CD14-positive monocyte (primary cell): Measurements from ENCODE around the gene CHRNA4. TPM values are rescaled to one million over a fixed set of nuclear protein-coding genes. Genes with fewer than 3 reads are reported as not detected.

ENCODE experiments used
- DNase-seq, 3 donors: peaks; one replicate each; pipeline ENCODE4 v3.0.0-alpha.2; 2011 to 2022
- H2AFZ ChIP-seq: 2 replicates; pipeline ENCODE4 v1.6.0; 2012; ENCODE audit warnings: mild to moderate bottlenecking, low read depth, low read length, inconsistent platforms; ENCODE audit not compliant: insufficient read depth, poor library complexity, severe bottlenecking
- H3K27ac ChIP-seq, 2 donors: 1 replicate in 1 of 2; 2 replicates in 1 of 2; pipeline ENCODE4 v1.5.1; 2012 to 2013; ENCODE audit warnings: low read length in 2 of 2, control low read depth in 1 of 2, inconsistent platforms in 1 of 2, low read depth in 1 of 2, mild to moderate bottlenecking in 1 of 2
- H3K27me3 ChIP-seq, 2 donors: one replicate each; pipeline versions ENCODE4 v1.6.0 to v1.6.1; 2011 to 2013; ENCODE audit warnings: low read length in 2 of 2; ENCODE audit not compliant: control insufficient read depth in 2 of 2, insufficient read depth in 2 of 2
- H3K36me3 ChIP-seq, 2 donors: replicated peaks in 1 of 2; 1 replicate in 1 of 2; 2 replicates in 1 of 2; pipeline versions ENCODE4 v1.5.1 to v1.6.1; 2012 to 2013; ENCODE audit warnings: low read length in 2 of 2, control low read depth in 1 of 2, inconsistent platforms in 1 of 2, mild to moderate bottlenecking in 1 of 2; ENCODE audit not compliant: insufficient read depth in 2 of 2, control insufficient read depth in 1 of 2
- H3K4me1 ChIP-seq, 2 donors: 1 replicate in 1 of 2; 2 replicates in 1 of 2; pipeline versions ENCODE4 v1.5.1 to v1.6.1; 2012 to 2013; ENCODE audit warnings: low read length in 2 of 2, control low read depth in 1 of 2, inconsistent platforms in 1 of 2, mild to moderate bottlenecking in 1 of 2, moderate library complexity in 1 of 2; ENCODE audit not compliant: insufficient read depth in 2 of 2, control insufficient read depth in 1 of 2
- H3K4me2 ChIP-seq: replicated peaks from 2 replicates; pipeline ENCODE3; 2012; ENCODE audit warnings: low read length, moderate library complexity, mild to moderate bottlenecking; ENCODE audit not compliant: poor library complexity, severe bottlenecking; ENCODE audit errors: extremely low read depth
- H3K4me3 ChIP-seq, 3 experiments: fragments of 200-600 bp in 1 of 3; sonication (generic) in 1 of 3; replicated peaks in 1 of 3; 1 replicate in 2 of 3; 2 replicates in 1 of 3; pipeline ENCODE4 v1.5.1; 2011 to 2013; ENCODE audit warnings: low read length in 3 of 3, mild to moderate bottlenecking in 3 of 3, control low read depth in 2 of 3, low read depth in 2 of 3, inconsistent platforms in 1 of 3, moderate library complexity in 1 of 3
- H3K79me2 ChIP-seq: 2 replicates; pipeline ENCODE4 v1.6.0; 2012; ENCODE audit warnings: mild to moderate bottlenecking, control low read depth, inconsistent platforms, low read length, moderate library complexity; ENCODE audit not compliant: insufficient read depth
- H3K9ac ChIP-seq: 2 replicates; pipeline ENCODE4 v1.6.0; 2017; ENCODE audit warnings: low read length, mild to moderate bottlenecking; ENCODE audit not compliant: insufficient read depth, poor library complexity, severe bottlenecking
- H3K9me3 ChIP-seq, 2 donors: replicated peaks in 1 of 2; 1 replicate in 1 of 2; 2 replicates in 1 of 2; pipeline versions ENCODE4 v1.5.1 to v1.6.1; 2012 to 2013; ENCODE audit warnings: low read length in 2 of 2, control low read depth in 1 of 2; ENCODE audit not compliant: control insufficient read depth in 1 of 2, insufficient read depth in 1 of 2
- H4K20me1 ChIP-seq: 2 replicates; pipeline ENCODE4 v1.6.0; 2012; ENCODE audit warnings: mild to moderate bottlenecking, low read length, control low read depth, moderate library complexity; ENCODE audit not compliant: insufficient read depth
- H3K27ac Mint-ChIP-seq, 7 donors: one replicate each; pipeline ENCODE4 v1.8.0; 2020; ENCODE audit warnings: mild to moderate bottlenecking in 7 of 7, mixed read lengths in 7 of 7, moderate library complexity in 6 of 7, inconsistent platforms in 2 of 7
- H3K27me3 Mint-ChIP-seq, 3 donors: one replicate each; pipeline ENCODE4 v1.8.0; 2021 to 2022; ENCODE audit warnings: low read depth in 3 of 3, mild to moderate bottlenecking in 3 of 3, mixed read lengths in 3 of 3, moderate library complexity in 3 of 3, inconsistent platforms in 1 of 3
- H3K36me3 Mint-ChIP-seq, 2 donors: one replicate each; pipeline ENCODE4 v1.8.0; 2020; ENCODE audit warnings: mixed read lengths in 2 of 2, inconsistent platforms in 1 of 2, mild to moderate bottlenecking in 1 of 2
- H3K4me1 Mint-ChIP-seq: one replicate; pipeline ENCODE4 v1.8.0; 2020; ENCODE audit warnings: mild to moderate bottlenecking, mixed read lengths
- H3K4me3 Mint-ChIP-seq, 2 donors: one replicate each; pipeline ENCODE4 v1.8.0; 2020; ENCODE audit warnings: mild to moderate bottlenecking in 2 of 2, mixed read lengths in 2 of 2, moderate library complexity in 1 of 2
- H3K9me3 Mint-ChIP-seq, 7 donors: one replicate each; pipeline ENCODE4 v1.8.0; 2020 to 2022; ENCODE audit warnings: mixed read lengths in 7 of 7, mild to moderate bottlenecking in 6 of 7, moderate library complexity in 6 of 7, inconsistent platforms in 2 of 7
- WGBS: methylation state at CpG from one replicate; pipeline ENCODE4 v1.1.5; 2013; ENCODE audit warnings: missing lambda C conversion rate; ENCODE audit not compliant: insufficient coverage; 5-methylcytosine and 5-hydroxymethylcytosine counted together
- intact Hi-C, 2 donors: fragments of 100-400 bp; cut with micrococcal nuclease; formaldehyde crosslinking; loops; one replicate each; pipeline versions ENCODE4 v1.15.0 to v1.15.1; 2023
- polyA minus RNA-seq: library from RNA; depleted of rRNA, polyadenylated mRNA; stranded (reverse); fragments of >200 nt; gene quantifications from 2 replicates; pipeline ENCODE4 v1.2.3, GENCODE V29; 2012
- polyA plus RNA-seq, 3 donors: library from polyadenylated mRNA; depleted of rRNA in 1 of 3; unstranded in 2 of 3; stranded (reverse) in 1 of 3; fragments of 300-500 nt in 2 of 3; fragments of >200 nt in 1 of 3; fragmentation: Illumina TruSeq in 2 of 3; gene quantifications; 1 replicate in 2 of 3; 2 replicates in 1 of 3; pipeline ENCODE4 v1.2.3, GENCODE V29; 2012 to 2021
- total RNA-seq, 12 experiments: library from RNA in 1 of 12; stranded (reverse) in 1 of 12; fragments of 120-200 nt in 1 of 12; gene quantifications; one replicate each; pipeline ENCODE4 v1.2.4 and lab custom pipeline; 2013 to 2026; ENCODE audit warnings: mixed read lengths in 6 of 12, inconsistent platforms in 1 of 12
- TF ChIP-seq, protein P1 (sequence below): fragments of 200-600 bp; IDR thresholded peaks from one replicate; pipeline ENCODE4 v1.8.0; 2022; ENCODE audit warnings: antibody characterized with exemption, mild to moderate bottlenecking

Gene CHRNA4
- not detected for total RNA-seq (2013)
- polyA plus RNA-seq, result not detected
- not detected in 2 replicates for polyA minus RNA-seq
- total RNA-seq (lab: John Stamatoyannopoulos, UW), result 0 to 0.58 (median 0) reads per million in 11 experiments

DNA sequence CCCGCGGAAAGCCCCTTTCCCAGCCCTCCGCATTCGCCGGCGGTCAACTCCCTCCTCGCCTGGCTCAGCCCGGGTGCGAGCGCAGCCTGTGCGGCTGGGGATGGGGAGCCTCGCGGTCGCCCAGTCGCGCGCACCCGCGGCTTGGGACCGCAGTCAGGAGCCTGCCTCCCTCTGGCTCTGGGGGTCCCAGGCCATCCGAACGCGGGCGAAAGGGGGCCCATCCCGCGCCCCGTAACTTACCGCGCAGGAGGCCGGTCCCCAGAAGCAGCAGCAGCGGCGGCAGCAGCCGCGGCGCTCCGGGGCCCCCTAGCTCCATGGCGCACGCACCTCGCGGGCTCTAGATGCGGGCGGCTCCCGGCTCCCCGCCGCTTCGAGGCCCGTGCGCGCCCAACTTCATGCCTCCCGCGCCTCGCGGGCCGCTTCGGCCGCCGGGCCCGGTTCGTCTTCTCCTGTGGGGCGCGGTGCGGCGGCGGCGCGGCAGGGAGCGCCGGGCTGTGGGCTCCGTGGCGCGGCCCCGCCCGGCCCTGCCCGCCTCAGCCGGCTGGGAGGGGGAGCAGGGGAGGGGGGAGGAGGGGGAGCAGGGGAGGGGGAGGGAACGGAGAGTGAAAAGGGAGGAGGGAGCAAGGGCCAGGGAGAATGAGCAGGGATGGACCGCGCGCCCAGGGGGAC is at the start of gene CHRNA4:
TSS of gene CHRNA4 (minus strand) at position 500 of the 669 bp plus-strand sequence. CDS start at position 316, 184 bp downstream.
- Mint-ChIP-seq H3K27ac (no peak within 1 kb of the TSS), H3K36me3 (no peaks in the 10 kb centered on the region), H3K4me3 (peak within 1 kb of the TSS in 1 of 2 donors; percentile 55), H3K9me3 (peaks cover 0 to 7% (median 0%) of the 10 kb centered on the region in 7 donors), H3K4me1 (no peaks in the 10 kb centered on the region), H3K27me3 (peaks cover 28 to 43% (median 31%) of the 10 kb centered on the region in 3 donors)
- no peaks in the 10 kb centered on the region for H3K9me3 ChIP-seq
- no peak within 1 kb of the TSS for H3K27ac ChIP-seq
- no peak within 1 kb of the TSS for H3K4me3 ChIP-seq
- TF ChIP-seq, protein P1, sequence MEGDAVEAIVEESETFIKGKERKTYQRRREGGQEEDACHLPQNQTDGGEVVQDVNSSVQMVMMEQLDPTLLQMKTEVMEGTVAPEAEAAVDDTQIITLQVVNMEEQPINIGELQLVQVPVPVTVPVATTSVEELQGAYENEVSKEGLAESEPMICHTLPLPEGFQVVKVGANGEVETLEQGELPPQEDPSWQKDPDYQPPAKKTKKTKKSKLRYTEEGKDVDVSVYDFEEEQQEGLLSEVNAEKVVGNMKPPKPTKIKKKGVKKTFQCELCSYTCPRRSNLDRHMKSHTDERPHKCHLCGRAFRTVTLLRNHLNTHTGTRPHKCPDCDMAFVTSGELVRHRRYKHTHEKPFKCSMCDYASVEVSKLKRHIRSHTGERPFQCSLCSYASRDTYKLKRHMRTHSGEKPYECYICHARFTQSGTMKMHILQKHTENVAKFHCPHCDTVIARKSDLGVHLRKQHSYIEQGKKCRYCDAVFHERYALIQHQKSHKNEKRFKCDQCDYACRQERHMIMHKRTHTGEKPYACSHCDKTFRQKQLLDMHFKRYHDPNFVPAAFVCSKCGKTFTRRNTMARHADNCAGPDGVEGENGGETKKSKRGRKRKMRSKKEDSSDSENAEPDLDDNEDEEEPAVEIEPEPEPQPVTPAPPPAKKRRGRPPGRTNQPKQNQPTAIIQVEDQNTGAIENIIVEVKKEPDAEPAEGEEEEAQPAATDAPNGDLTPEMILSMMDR, result no peak
- H3K79me2 ChIP-seq, result no peaks in the 10 kb centered on the region
- H2AFZ ChIP-seq, result no peak within 1 kb of the TSS
- intact Hi-C loops, result no loop called here
- no peak within 1 kb of the TSS for H3K9ac ChIP-seq
- no peak for DNase-seq
- 3% methylated on average over 55 of the region's 79 CpGs for WGBS
- H3K4me1 ChIP-seq, result no peaks in the 10 kb centered on the region
- H3K27me3 ChIP-seq, result peaks cover 4 to 25% of the 10 kb centered on the region in 2 donors
- no peaks in the 10 kb centered on the region for H3K36me3 ChIP-seq
- H3K4me2 ChIP-seq, result no peak within 1 kb of the TSS
- H4K20me1 ChIP-seq, result no peaks in the 10 kb centered on the region

DNA sequence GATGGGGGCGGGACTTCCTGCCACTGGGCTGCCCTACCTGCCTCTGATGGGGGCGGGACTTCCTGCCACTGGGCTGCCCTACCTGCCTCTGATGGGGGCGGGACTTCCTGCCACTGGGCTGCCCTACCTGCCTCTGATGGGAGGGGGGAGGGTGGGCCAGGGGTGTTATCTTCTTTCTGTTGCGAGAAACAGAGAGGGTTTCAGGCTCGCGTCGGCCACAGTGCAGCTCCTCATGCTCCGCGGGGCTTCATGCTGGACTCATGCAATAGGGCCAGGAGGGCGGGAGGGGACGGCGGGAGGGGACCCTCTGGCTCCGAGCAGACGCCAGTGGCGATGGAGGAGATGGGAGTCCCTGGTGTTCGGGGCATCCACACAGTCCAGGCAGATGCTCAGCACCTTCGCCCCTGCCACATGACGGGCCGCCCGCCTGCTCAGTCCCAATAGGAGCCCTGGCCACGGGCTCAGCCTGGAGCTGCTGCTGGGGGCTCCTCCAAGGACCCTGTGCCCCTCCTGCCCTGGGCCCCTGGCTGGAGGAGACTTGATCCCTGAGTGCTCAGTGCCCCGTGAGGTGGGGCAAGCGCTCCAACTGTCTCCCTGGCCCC is 48.8 kb upstream of the CHRNA4 start:
- Histone ChIP-seq H3K4me3 (no peak overlapping the region), H3K4me2 (no peak overlapping the region), H3K27me3 (no peaks in the 10 kb centered on the region), H2AFZ (no peak overlapping the region), H3K79me2 (no peaks in the 10 kb centered on the region), H3K27ac (no peak overlapping the region), H3K9me3 (no peaks in the 10 kb centered on the region), H3K9ac (no peak overlapping the region), H3K36me3 (no peaks in the 10 kb centered on the region), H4K20me1 (no peaks in the 10 kb centered on the region), H3K4me1 (no peaks in the 10 kb centered on the region)
- DNase-seq, result no peak
- Mint-ChIP-seq H3K4me3 (no peak overlapping the region), H3K27ac (no peak overlapping the region), H3K36me3 (no peaks in the 10 kb centered on the region), H3K27me3 (peaks cover 0 to 5% (median 1%) of the 10 kb centered on the region in 3 donors), H3K4me1 (no peaks in the 10 kb centered on the region), H3K9me3 (peaks cover 0 to 3% (median 0%) of the 10 kb centered on the region in 7 donors)
- TF ChIP-seq, protein P1, result no peak
- 87% methylated on average over 19 of the region's 23 CpGs for WGBS
- intact Hi-C loops, result no loop called here
